Ishikawa (cell line): ENCODE results near the gene PATJ.

Experiments
- CEBPB ChIP-seq: IDR thresholded peaks from 2 replicates; pipeline ENCODE4 v1.6.1; 2012
- CREB1 ChIP-seq: IDR thresholded peaks from 2 replicates; pipeline ENCODE4 v1.6.1; 2012; ENCODE audit warnings: low read depth
- EGR1 ChIP-seq: IDR thresholded peaks from 2 replicates; pipeline ENCODE4 v1.6.1; 2012
- EP300 ChIP-seq: IDR thresholded peaks from 2 replicates; pipeline ENCODE4 v1.6.1; 2012; ENCODE audit warnings: borderline replicate concordance
- FOXM1 ChIP-seq: IDR thresholded peaks from 2 replicates; pipeline ENCODE4 v1.6.1; 2012; ENCODE audit warnings: low read depth, borderline replicate concordance
- MAX ChIP-seq: IDR thresholded peaks from 2 replicates; pipeline ENCODE4 v1.6.1; 2012
- NFIC ChIP-seq: IDR thresholded peaks from 2 replicates; pipeline ENCODE4 v1.6.1; 2012
- RAD21 ChIP-seq: IDR thresholded peaks from 2 replicates; pipeline ENCODE4 v1.6.1; 2012; ENCODE audit warnings: low read depth
- REST ChIP-seq: IDR thresholded peaks from 2 replicates; pipeline ENCODE4 v1.6.1; 2012; ENCODE audit warnings: low read depth, mild to moderate bottlenecking
- TAF1 ChIP-seq: IDR thresholded peaks from 2 replicates; pipeline ENCODE4 v1.6.1; 2012; ENCODE audit warnings: low read depth, mild to moderate bottlenecking
- TCF12 ChIP-seq: IDR thresholded peaks from 2 replicates; pipeline ENCODE4 v1.6.1; 2012; ENCODE audit warnings: low read depth
- TEAD4 ChIP-seq: IDR thresholded peaks from 2 replicates; pipeline ENCODE4 v1.6.1; 2012
- USF1 ChIP-seq: IDR thresholded peaks from 2 replicates; pipeline ENCODE4 v1.6.1; 2012
- YY1 ChIP-seq: IDR thresholded peaks from 2 replicates; pipeline ENCODE4 v1.6.1; 2012; ENCODE audit warnings: low read depth
- ZBTB7A ChIP-seq: IDR thresholded peaks from 2 replicates; pipeline ENCODE4 v1.6.1; 2012; ENCODE audit warnings: low read depth

PATJ gene

GRCh38 chr1:61865646-61866220 lies 123.5 kb downstream of the PATJ start:
- no peak for TF ChIP-seq MAX
- no peak for TF ChIP-seq ZBTB7A
- no peak for TF ChIP-seq EGR1
- TF ChIP-seq TEAD4, result no peak
- TF ChIP-seq TCF12, result no peak
- no peak for TF ChIP-seq YY1
- TF ChIP-seq REST, result no peak
- TF ChIP-seq TAF1, result no peak
- no peak for TF ChIP-seq FOXM1
- no peak for TF ChIP-seq USF1
- no peak for TF ChIP-seq NFIC
- no peak for TF ChIP-seq CREB1
- TF ChIP-seq RAD21, result no peak

- TF ChIP-seq REST (no peak), TEAD4 (no peak), EP300 (no peak), YY1 (no peak), EGR1 (no peak), MAX (no peak), TAF1 (no peak), FOXM1 (no peak), RAD21 (no peak), USF1 (no peak), ZBTB7A (no peak), TCF12 (no peak), NFIC (no peak), CREB1 (no peak), CEBPB (no peak)
Measured at GRCh38 chr1:61869691-61870109, 127.4 kb downstream of the PATJ start.

GRCh38 chr1:61872206-61872605 lies 129.9 kb downstream of the PATJ start:
- TF ChIP-seq ZBTB7A, result no peak
- TF ChIP-seq EP300, result no peak
- TF ChIP-seq CEBPB, result no peak
- no peak for TF ChIP-seq EGR1

- no peak for TF ChIP-seq REST
- TF ChIP-seq MAX, result no peak
- TF ChIP-seq EP300, result no peak
- TF ChIP-seq NFIC, result no peak
- no peak for TF ChIP-seq TCF12
- no peak for TF ChIP-seq EGR1
- TF ChIP-seq YY1, result no peak
- no peak for TF ChIP-seq RAD21
- TF ChIP-seq CREB1, result no peak
Measured at GRCh38 chr1:61873581-61873980, 131.3 kb downstream of the PATJ start.
